Central memory CD8-positive, alpha-beta T cell (primary cell): ENCODE results near the gene SMYD3.

Source experiments
- ATAC-seq: fragments of 150-1000 bp; cut with Tn5 transposase; replicated peaks from 2 replicates; pipeline ENCODE4 v1.10.0; 2022; ENCODE audit warnings: mild to moderate bottlenecking, moderate FRiP score, moderate number of reproducible peaks; ENCODE audit not compliant: poor library complexity, severe bottlenecking; ENCODE audit errors: extremely low read depth
- DNase-seq, 2 donors: peaks; one replicate each; pipeline ENCODE4 v3.0.0; 2021; ENCODE audit warnings: low spot score in 2 of 2
- H3K27ac Mint-ChIP-seq: one replicate; pipeline ENCODE4 v1.8.0; 2022; ENCODE audit warnings: low read depth, mild to moderate bottlenecking, moderate library complexity, mixed read lengths
- H3K27me3 Mint-ChIP-seq: one replicate; pipeline ENCODE4 v1.8.0; 2022; ENCODE audit warnings: mixed read lengths
- H3K36me3 Mint-ChIP-seq: one replicate; pipeline ENCODE4 v1.8.0; 2022; ENCODE audit warnings: mild to moderate bottlenecking, moderate library complexity, mixed read lengths; ENCODE audit not compliant: insufficient read depth
- H3K4me1 Mint-ChIP-seq: one replicate; pipeline ENCODE4 v1.8.0; 2022; ENCODE audit warnings: mixed read lengths
- H3K4me3 Mint-ChIP-seq: one replicate; pipeline ENCODE4 v1.8.0; 2022; ENCODE audit warnings: mild to moderate bottlenecking, moderate library complexity, mixed read lengths
- H3K9me3 Mint-ChIP-seq: one replicate; pipeline ENCODE4 v1.8.0; 2022; ENCODE audit warnings: mixed read lengths

The SMYD3 gene

DNA sequence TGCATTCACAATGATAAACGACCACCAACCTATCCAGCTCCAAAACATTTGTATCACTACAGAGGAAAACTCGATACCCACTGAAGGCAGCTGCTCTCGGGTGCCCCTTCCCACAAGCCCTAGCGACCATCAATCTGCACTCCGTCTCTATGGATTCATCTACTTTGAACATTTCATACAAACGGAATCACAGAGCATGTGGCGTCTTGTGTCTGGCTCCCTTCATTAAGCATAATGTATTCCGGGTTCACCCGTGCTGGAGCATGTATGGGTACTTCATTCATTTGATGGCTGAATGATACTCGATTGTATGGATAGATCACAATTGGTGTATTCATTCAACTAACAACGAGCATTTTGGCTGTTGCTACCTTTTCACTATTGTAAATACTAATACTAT lies 340.2 kb downstream of the SMYD3 start:
- H3K9me3 Mint-ChIP-seq = no peaks in the 10 kb centered on the region
- H3K36me3 Mint-ChIP-seq = peaks cover 2% of the 10 kb centered on the region
- H3K4me1 Mint-ChIP-seq = no peaks in the 10 kb centered on the region
- DNase-seq = no peak
- H3K27ac Mint-ChIP-seq = no peak overlapping the region
- H3K27me3 Mint-ChIP-seq = no peaks in the 10 kb centered on the region
- no peak for ATAC-seq
- H3K4me3 Mint-ChIP-seq = no peak overlapping the region

DNA sequence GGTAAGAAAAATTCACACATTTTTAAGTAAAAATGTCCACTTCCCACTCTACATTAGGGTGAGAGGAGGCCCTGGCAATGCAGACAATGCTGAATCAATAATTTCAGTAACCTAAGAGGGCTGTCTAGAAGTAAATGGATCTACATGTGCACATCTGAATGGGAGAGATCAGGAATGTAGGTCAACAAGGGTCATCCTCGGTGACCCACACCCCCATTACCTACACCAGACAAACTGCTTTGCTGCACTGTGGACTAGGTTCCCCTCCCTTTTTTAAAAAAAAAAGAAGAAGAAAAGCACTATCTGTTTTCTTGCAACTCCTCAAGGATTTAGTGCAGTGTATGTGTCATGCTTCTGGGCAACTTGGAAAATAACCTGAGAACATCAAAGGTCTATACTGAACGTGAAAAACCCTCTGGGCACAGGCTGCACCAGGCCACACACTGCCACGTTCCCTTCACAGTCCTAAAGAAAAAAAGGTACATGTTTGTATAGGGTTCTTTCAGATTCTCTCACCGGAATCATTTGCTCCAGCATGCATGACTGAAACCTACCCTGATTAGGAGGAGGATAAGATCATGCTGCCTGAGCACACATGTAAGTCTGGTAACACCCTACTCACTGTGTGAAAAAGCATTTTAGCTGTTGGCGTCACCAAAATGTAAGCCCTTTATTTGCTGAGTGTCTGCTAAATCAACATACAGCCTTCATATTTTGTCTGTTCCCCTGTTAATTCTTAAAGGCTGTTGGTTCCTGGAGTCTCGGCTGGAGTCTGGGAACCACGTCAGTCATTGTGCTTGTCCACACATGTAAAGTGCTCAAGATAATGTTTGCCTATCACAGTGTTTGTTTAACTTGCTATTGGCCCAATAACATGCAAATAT lies 341.0 kb downstream of the SMYD3 start:
- Mint-ChIP-seq H3K27ac (no peak overlapping the region), H3K4me1 (no peaks in the 10 kb centered on the region), H3K27me3 (no peaks in the 10 kb centered on the region), H3K36me3 (peaks cover 2% of the 10 kb centered on the region), H3K9me3 (no peaks in the 10 kb centered on the region), H3K4me3 (no peak overlapping the region)
- DNase-seq (no peak), ATAC-seq (no peak)

DNA sequence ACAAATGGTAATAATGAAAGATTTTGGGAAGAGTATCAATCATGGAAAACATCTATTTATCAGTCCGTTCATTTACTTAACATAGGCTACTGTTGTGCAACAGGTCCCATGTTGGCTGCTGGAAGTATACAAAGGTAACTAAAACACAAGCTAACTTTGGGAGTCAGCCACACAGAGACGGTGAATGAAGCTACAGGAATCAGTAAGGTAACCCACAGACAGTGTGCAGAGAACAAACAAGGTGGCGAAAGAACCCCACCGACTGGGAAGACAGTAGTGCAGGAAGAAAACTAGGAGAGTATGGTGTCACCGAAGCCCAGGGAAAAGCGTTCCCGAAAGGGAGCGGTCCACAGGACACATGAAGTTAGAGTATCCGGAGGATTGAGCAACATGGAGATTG lies 342.3 kb downstream of the SMYD3 start:
- H3K4me3 Mint-ChIP-seq = no peak overlapping the region

DNA sequence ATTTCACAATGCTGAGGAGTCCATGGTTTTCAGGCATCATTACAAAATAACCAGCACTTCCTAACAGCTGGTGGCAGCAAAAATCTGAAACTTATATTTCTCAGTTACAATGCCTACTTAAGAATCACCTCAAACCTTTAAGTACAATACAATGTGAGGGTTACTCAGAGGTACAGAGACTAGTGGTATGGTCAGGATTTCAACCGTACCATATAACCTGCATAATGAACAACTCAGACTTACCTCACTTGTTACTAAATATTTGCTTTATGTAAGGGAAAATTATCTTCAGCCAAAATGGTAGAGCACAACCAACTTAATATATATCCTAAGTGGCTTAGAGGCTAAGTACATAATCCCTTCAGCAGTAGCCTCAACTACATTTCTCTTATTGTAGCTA lies 344.5 kb downstream of the SMYD3 start:
- DNase-seq = no peak
- no peaks in the 10 kb centered on the region for H3K9me3 Mint-ChIP-seq
- H3K4me3 Mint-ChIP-seq = no peak overlapping the region
- no peaks in the 10 kb centered on the region for H3K36me3 Mint-ChIP-seq
- H3K27ac Mint-ChIP-seq = no peak overlapping the region
- no peaks in the 10 kb centered on the region for H3K4me1 Mint-ChIP-seq
- no peak for ATAC-seq
- H3K27me3 Mint-ChIP-seq = no peaks in the 10 kb centered on the region

More for the DNA sequence above, 342.3 kb downstream of the SMYD3 start:
- no peaks in the 10 kb centered on the region for H3K27me3 Mint-ChIP-seq
- H3K4me1 Mint-ChIP-seq = no peaks in the 10 kb centered on the region
- no peak overlapping the region for H3K27ac Mint-ChIP-seq
- H3K9me3 Mint-ChIP-seq = no peaks in the 10 kb centered on the region
- ATAC-seq (no peak), DNase-seq (no peak)
- peaks cover 2% of the 10 kb centered on the region for H3K36me3 Mint-ChIP-seq

DNA sequence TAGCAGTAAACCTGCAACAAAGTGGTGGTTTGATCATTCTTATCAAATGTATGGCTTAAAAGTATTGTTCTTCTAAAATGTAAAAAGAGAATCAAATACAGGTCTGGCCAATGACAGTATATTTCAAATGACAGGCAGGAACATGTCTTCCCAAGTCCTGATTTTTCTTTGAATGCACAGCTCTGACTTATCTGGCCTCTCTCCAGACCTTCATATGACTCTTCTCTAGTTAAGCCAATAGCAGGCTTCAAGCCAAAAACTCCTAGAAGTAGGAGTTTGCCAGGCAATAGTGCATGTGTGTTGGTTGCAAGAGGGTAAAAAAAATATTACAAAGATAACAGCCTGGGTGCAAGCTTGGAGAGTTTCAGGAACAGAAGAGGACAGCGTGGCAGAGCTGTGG lies 345.5 kb downstream of the SMYD3 start:
- no peak for DNase-seq
- no peak overlapping the region for H3K27ac Mint-ChIP-seq
- no peaks in the 10 kb centered on the region for H3K9me3 Mint-ChIP-seq
- no peaks in the 10 kb centered on the region for H3K36me3 Mint-ChIP-seq
- no peak overlapping the region for H3K4me3 Mint-ChIP-seq
- H3K4me1 Mint-ChIP-seq = no peaks in the 10 kb centered on the region
- H3K27me3 Mint-ChIP-seq = no peaks in the 10 kb centered on the region
- ATAC-seq = no peak

DNA sequence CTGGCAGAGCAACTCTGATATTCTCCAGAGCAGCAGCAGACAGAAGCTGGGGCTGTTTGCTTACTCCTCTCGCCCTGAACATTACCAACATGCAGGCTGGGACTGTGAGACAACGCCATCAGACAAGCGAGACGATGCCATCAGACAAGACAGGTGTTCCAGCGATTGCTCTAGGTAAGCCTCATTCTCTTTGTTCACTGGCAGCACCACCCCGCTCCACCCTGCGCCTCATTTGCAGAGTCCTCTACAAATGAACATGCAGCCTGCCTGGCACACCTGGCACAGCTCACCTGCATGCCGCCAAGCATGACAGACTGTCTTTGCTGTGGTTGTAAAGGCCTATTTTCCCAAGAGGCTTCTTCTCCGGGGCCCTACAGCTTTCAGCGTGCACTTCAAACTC lies 346.2 kb downstream of the SMYD3 start:
- no peak for DNase-seq
- H3K27me3 Mint-ChIP-seq = no peaks in the 10 kb centered on the region
- no peak overlapping the region for H3K4me3 Mint-ChIP-seq
- no peak for ATAC-seq
- no peaks in the 10 kb centered on the region for H3K4me1 Mint-ChIP-seq
- H3K27ac Mint-ChIP-seq = no peak overlapping the region
- H3K36me3 Mint-ChIP-seq = no peaks in the 10 kb centered on the region
- no peaks in the 10 kb centered on the region for H3K9me3 Mint-ChIP-seq

DNA sequence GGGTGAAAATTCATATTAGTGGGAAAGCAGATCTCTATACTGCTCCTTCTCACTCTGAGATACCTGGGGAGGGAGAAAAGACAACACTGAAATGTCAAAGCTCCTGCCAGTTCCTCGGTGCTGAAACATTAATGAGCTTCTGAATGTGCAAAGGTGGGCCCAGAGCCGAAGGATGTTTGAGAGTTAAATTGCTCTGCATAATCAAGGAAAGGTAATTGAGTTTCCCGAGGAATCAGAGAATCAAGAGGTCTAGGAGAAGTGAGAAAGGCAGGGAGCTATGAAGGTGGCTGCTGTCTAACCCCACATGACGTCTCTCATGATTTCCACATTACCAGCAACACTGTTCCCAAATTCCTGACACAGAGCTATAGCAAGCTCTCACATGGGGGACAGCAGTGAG lies 346.7 kb downstream of the SMYD3 start:
- DNase-seq (no peak), ATAC-seq (no peak)
- no peaks in the 10 kb centered on the region for H3K4me1 Mint-ChIP-seq
- H3K9me3 Mint-ChIP-seq = no peaks in the 10 kb centered on the region
- H3K27ac Mint-ChIP-seq = no peak overlapping the region
- no peak overlapping the region for H3K4me3 Mint-ChIP-seq
- H3K36me3 Mint-ChIP-seq = no peaks in the 10 kb centered on the region
- H3K27me3 Mint-ChIP-seq = no peaks in the 10 kb centered on the region

DNA sequence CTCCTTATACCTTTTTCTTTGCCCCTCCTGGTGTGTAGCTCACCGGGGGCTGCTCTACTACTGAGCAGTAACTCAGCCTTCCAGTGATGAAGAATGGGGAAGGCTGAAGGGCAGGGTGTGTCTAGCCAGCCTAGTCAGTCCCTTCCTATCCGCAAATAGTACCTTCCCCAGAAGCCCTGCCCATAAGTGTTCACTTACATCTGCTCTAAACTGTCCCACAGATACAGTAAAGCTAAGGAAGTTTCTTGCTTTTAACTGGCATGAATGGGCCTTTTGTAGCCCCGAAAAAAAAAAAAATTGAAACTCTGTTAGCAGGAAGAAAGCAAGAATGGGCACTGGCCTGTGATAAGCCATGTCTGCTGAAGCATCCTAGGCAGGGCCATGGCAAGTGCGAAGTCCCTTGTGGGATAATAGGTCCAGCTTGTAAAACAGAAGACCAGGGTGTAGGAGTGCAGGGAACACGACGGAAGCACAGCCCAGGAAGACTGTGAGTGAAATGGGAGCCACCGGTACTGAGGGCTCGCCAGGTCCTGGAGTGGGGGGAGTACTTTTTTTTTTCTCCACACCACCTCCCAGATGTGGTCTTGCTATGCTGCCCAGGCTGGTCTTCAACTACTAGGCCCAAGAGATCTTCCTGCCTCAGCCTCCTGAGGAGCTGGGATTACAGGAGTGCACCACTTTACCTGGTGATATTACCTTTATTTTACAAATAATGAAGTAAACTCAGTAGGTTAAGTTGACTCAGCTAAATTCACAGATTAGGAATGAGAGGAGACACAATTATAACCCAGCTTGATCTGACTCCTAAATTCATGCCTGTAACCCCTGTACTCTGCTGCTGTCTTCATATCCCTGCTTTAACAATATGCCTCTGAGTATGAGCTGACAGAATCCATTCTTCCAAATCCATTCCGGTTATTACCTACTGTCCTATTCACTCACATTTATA lies 347.5 kb downstream of the SMYD3 start:
- no peaks in the 10 kb centered on the region for H3K4me1 Mint-ChIP-seq
- H3K27me3 Mint-ChIP-seq = no peaks in the 10 kb centered on the region
- H3K36me3 Mint-ChIP-seq = no peaks in the 10 kb centered on the region
- no peak for ATAC-seq
- H3K9me3 Mint-ChIP-seq = no peaks in the 10 kb centered on the region
- H3K27ac Mint-ChIP-seq = no peak overlapping the region
- no peak for DNase-seq
- H3K4me3 Mint-ChIP-seq = no peak overlapping the region

DNA sequence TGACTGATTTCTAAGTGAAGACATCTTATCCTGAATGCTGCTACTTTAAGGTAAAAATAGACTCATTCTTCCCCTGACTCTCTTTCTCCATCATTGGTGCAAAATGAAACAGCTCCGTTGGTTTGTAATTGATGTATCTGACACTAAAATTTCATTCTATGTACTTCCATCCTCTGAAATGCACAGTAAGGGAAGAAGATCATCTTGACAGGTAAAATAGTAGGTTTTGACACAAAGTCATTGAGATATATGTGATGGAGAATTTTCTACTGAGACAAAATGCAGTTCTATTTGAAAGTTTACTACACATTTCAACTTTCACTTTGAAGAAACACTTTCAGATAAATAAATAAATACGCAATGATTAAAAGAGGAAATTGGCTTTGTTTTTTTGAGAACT lies 348.9 kb downstream of the SMYD3 start:
- Mint-ChIP-seq H3K27ac (no peak overlapping the region), H3K27me3 (no peaks in the 10 kb centered on the region), H3K4me1 (no peaks in the 10 kb centered on the region), H3K9me3 (no peaks in the 10 kb centered on the region), H3K36me3 (no peaks in the 10 kb centered on the region), H3K4me3 (no peak overlapping the region)
- DNase-seq (no peak), ATAC-seq (no peak)

DNA sequence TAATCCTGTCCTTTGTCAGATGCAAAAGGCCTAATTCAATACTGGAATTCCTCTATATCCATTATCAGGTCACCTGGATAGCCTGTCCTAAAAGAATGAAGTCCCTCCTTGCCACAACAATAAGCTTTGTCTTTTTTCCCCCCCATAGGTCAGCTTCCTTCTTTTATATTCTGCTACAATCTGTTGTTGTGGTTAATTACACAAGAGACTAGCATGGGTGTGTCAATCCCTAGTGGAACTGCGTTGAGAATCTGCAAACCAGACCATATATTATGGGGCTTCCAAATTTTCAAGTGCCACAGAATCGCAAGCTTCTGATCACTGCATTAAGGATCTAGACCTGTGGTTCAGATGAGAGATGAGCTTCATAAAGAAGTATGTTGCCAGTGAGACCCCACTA lies 349.6 kb downstream of the SMYD3 start:
- Mint-ChIP-seq H3K27me3 (no peaks in the 10 kb centered on the region), H3K4me1 (no peaks in the 10 kb centered on the region), H3K36me3 (no peaks in the 10 kb centered on the region), H3K27ac (no peak overlapping the region), H3K9me3 (no peaks in the 10 kb centered on the region), H3K4me3 (no peak overlapping the region)
- ATAC-seq = no peak
- no peak for DNase-seq

DNA sequence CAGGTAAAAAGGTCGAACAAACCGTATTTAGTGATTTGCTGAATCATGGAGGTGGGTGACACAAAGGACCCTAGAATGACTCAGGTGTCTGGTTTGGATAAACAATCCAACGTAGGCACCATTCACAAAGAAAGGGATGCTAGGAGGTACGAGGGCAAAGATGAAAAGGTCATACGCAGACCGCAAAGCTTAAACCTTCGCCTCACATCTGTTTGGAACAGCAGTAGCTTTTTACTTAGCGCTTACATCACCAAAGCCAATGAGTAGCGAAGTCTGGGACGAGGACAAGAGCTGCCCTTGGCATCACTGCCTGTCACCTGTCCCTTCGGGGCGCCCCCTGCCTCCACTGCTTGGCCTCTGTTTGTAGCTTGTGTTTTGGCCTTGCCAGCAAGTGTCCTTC lies 350.2 kb downstream of the SMYD3 start:
- Mint-ChIP-seq H3K36me3 (no peaks in the 10 kb centered on the region), H3K4me1 (no peaks in the 10 kb centered on the region), H3K27ac (no peak overlapping the region), H3K9me3 (no peaks in the 10 kb centered on the region), H3K4me3 (no peak overlapping the region), H3K27me3 (no peaks in the 10 kb centered on the region)
- no peak for DNase-seq
- no peak for ATAC-seq

DNA sequence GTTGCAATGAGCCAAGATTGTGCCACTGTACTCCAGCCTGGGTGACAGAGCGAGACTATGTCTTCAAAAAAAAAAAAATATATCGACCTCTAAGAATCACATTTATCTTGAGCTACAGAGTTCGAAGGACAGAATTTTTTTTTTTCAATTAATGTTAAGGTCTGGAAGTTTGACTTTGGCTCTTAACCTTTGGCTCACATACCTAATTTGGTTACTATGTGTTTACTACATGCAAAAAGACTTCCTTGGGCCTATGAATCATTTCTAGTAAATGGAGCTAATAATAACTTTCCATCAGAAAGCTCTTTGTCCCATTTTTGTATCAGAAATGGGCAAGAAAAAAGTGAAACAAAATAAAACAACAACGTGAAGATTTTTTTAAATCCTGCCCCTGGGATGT lies 351.2 kb downstream of the SMYD3 start:
- H3K27ac Mint-ChIP-seq = no peak overlapping the region
- H3K4me3 Mint-ChIP-seq = no peak overlapping the region
- H3K4me1 Mint-ChIP-seq = no peaks in the 10 kb centered on the region
- no peaks in the 10 kb centered on the region for H3K27me3 Mint-ChIP-seq
- no peaks in the 10 kb centered on the region for H3K9me3 Mint-ChIP-seq
- no peaks in the 10 kb centered on the region for H3K36me3 Mint-ChIP-seq
- DNase-seq = no peak
- no peak for ATAC-seq

DNA sequence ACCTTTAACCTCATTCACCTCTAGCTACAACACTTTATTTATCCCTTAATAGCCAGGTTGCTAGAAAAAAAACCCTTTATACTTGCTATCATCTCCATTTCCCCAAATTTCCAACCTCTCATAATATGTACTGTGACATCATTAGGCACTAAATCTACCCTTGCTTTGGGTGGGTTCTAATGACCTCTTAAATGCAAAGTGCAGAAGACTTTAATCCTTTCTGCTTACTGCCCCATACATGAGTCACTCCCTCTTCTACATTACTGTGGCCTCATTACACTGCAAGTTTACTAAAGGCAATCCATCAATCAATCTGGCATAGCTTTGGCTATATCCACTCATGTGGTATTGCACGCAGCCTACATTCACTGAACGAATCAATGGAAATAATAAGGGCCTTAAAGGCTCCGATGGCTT lies 353.3 kb downstream of the SMYD3 start:
- no peaks in the 10 kb centered on the region for H3K4me1 Mint-ChIP-seq
- no peak for ATAC-seq
- DNase-seq = no peak
- no peak overlapping the region for H3K27ac Mint-ChIP-seq
- no peaks in the 10 kb centered on the region for H3K36me3 Mint-ChIP-seq
- no peaks in the 10 kb centered on the region for H3K9me3 Mint-ChIP-seq
- H3K27me3 Mint-ChIP-seq = no peaks in the 10 kb centered on the region
- no peak overlapping the region for H3K4me3 Mint-ChIP-seq
